Activated CD8-positive, alpha-beta memory T cell treated with anti-CD3 and anti-CD28 coated beads, Interleukin-2, amount 50 U/mL, for 24 hours (primary cell): ENCODE results near the gene PERM1.
"Not testable (repeated sequence)": the region's sequence is repeated elsewhere in the genome, so short reads cannot be mapped to it uniquely, and the experiment has no call there.

Source experiments
- DNase-seq: peaks from one replicate; pipeline ENCODE4 v3.0.0-alpha.2; 2020; ENCODE audit errors: extremely low read depth

Gene PERM1

GRCh38 chr1:1014799-1015681 lies 33.1 kb upstream of the PERM1 start:
- no peak for DNase-seq

DNA sequence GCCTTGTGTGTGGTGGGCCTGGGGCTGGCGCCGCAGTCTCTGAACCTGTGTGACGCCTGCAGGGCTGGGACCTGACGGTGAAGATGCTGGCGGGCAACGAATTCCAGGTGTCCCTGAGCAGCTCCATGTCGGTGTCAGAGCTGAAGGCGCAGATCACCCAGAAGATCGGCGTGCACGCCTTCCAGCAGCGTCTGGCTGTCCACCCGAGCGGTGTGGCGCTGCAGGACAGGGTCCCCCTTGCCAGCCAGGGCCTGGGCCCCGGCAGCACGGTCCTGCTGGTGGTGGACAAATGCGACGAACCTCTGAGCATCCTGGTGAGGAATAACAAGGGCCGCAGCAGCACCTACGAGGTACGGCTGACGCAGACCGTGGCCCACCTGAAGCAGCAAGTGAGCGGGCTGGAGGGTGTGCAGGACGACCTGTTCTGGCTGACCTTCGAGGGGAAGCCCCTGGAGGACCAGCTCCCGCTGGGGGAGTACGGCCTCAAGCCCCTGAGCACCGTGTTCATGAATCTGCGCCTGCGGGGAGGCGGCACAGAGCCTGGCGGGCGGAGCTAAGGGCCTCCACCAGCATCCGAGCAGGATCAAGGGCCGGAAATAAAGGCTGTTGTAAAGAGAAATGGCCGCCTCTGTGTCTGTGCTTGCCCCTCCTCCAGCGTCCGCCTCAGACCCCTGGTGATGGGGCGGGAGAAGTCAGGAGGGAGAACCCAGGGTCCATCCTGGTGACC lies 32.2 kb upstream of the PERM1 start:
- DNase-seq = no peak

DNA sequence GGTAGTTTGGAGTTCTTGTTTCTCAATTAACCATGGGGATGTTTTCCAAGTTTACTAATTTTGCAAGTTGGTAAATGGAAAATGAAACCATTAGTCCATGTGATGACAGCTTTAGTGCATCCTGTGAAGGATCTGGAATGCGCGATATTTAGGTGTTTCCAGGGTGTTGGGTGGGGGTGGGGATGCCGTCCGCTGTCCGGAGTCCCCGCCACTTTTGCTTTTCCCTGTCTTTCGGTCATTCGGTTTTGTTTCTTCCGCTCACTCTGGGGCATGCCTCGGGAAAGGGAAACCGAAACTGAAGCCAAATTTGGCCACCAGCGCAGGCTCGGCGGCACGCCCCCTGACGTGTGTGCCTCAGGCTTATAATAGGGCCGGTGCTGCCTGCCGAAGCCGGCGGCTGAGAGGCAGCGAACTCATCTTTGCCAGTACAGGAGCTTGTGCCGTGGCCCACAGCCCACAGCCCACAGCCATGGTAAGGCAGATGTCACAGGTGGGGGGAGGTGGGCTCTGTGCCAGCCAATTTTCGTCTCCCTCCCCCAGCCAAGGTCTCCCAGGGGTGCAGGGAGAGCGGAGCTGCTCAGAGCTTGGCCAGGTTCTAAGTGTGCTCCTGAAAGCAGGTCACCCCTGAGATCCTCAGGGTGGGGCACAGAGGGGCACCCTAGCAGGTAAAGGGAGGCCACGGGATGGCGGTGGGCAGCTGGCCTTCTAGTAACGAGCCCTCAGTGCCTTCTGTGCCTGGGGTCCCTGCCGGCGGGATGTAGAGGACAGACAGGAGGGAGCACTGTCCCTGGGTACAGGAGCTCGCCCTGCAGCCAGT lies 31.4 kb upstream of the PERM1 start, which contains the start of gene ISG15:
ISG15 (plus strand) TSS at position 393 of the 817 bp plus-strand sequence; CDS start at position 470, 77 bp downstream.
- peak; percentile 64 for DNase-seq

DNA sequence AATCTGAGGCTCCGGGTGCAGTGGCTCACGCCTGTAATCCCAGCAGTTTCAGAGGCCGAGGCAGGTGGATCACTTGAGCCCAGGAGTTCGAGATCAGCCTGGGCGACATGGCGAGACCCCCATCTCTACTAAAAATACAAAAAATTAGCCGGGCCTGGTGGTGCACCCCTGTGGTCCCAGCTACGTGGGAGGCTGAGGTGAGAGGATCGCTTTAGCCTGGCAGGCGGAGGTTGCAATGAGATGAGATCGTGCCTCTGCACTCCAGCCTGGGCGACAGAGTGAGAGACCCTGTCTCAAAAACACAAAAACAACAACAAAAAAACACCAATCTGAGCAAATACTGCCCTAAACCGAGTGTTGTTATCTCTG lies 30.8 kb upstream of the PERM1 start:
- DNase-seq = not testable (repeated sequence)

DNA sequence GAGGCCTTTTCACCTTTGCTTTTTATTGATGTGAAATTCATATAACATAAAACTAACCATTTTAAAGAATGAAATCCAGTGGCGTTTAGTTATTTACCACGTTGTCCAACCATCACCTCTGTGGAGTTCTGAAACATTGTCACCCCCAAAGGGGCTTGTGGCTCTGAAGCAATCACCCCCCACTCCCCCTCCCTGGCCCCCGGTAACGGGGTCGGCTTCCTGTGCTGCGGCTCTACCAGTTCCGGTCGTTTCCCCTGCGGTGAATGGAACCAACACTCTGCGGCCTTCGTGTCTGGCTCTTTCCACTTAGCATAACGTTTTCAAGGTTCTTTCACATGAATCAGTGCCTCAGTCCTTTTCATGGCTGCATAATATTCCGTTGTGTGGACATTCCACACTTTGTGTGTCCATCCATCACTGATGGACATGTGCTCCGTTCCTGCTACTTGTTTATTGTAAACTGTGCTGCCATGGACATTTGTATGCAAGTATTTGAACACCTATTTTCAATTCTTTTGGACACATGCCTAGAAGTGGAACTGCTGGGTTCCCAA lies 29.6 kb upstream of the PERM1 start:
- DNase-seq = no peak

DNA sequence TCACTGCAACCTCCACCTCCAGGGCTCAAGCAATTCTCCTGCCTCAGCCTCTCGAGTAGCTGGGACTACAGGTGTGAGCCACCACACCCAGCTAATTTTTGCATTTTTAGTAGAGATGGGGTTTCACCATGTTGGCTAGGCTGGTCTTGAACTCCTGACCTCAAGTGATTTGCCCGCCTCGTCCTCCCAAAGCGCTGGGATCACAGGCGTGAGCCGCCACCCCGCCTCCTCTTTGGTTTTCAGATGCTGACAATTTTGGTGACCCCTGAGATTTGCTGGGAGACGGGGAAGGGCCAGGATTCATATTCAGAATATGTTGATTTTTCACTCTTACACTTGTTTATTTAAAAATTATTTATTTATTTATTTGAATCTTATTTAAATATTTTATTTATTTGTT lies 28.2 kb upstream of the PERM1 start:
- not testable (repeated sequence) for DNase-seq

GRCh38 chr1:1006305-1007159 lies 24.6 kb upstream of the PERM1 start:
- no peak for DNase-seq

DNA sequence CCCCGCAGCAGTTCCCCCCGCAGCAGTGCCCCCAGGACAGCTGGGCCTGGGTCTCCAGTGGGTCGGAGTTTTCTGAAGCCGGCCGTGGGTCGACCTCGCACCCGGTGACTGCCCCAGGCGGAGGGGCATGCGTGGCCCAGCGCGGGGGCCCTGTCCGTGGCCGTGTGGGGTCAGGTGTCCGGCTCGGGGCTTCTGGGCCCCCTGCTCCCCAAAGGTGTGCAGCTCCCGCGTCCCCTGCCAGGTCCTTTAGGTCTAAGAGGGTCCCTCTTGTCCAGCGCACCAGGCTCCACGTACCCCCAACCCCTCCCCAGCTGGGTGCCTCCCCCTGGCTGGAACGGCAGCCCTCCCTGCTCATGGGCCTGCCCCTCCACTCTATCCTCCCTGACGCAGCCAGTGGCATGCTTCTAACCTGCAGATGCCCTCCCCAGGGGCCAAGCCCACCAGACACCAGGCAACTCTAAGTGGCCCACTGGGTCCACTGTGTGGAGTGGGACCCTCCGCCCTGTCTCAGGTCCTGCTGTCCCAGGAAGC lies 23.9 kb upstream of the PERM1 start:
- no peak for DNase-seq

DNA sequence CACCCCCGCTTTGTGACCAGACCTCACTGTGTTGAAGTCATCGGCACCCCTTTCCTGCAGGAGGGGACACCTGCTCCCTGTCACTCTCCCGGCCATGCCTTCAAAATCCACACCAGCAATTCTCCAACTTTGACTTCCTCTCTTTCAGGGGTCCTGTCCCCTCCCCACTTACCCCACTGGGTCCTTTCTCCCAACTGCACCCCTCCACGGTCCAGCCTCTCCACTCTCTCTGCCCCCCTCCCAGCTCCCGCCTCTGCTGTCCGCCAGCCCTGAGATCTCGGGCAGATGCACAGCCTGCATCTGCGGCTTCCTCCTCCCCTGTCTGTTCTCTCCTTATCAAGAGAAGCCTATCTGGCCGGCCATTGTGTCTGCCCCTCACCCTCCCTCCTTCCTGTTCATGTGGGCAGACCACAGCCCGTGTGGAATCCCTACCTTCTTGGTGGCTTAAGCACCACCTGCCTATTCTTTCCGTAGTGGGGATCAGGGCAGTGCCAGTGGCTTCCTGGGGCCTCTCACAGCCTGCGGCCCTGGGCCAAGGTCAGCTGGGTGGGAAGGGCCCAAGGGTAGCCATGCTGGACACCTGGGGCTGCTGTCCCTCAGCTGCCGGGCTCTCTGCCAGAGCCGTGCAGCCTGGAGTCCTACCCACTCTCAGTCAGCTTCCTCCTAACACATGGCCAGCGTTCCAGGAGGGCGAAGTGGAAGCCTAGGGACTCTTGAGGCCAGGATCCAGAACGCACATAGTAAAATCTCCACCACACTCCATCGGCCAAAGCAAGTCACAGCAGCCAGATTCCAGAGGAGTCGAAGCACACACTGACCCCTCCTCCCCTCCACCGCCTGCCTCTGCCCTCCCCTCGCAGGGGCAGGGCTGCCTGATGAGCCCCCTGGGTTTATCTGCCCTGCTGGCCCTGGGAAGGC lies 23.1 kb upstream of the PERM1 start:
- DNase-seq = no peak

- no peak for DNase-seq
Observed at GRCh38 chr1:1004420-1004779, 22.5 kb upstream of the PERM1 start.

DNA sequence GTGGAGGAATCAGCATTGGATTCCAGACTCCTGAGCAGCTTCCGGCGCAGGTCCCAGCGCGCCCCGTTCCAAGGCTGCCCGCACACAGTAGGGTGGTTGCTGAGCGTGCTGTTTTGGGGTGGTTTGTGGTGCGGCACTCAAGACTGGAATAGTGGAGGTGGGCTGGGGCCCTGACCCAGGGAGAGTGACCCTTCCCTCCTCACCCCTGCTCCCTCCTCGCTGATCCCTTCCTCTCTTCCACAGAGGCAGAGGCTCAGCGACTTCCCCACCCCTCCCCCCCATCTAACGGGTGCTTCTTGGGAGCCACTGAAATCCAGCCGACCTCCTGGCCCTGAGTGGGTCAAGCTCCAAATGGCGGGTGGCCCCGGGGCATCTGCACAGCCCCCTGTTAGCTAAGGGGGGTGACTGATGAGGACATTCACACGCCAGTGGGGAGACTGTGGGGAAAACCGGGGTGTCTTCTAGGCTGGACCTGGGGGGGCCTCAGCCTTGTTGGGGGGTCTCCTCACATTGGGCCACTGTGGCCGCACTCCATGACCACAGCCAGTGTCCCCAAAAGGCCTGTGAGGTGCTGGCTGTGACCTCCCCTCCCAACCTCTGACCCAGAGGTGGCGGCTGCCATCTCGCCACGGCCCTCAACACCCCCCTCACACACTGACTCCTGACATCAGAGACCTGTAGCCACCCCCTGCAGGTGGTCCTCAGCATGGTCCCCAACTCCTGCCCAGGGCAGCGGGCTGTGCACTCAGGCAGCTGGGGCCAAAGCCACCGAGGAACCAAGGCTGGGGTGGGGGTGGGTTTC lies 21.9 kb upstream of the PERM1 start:
- DNase-seq = no peak

- DNase-seq = no peak
Observed at GRCh38 chr1:1001057-1001783, 19.3 kb upstream of the PERM1 start.

DNA sequence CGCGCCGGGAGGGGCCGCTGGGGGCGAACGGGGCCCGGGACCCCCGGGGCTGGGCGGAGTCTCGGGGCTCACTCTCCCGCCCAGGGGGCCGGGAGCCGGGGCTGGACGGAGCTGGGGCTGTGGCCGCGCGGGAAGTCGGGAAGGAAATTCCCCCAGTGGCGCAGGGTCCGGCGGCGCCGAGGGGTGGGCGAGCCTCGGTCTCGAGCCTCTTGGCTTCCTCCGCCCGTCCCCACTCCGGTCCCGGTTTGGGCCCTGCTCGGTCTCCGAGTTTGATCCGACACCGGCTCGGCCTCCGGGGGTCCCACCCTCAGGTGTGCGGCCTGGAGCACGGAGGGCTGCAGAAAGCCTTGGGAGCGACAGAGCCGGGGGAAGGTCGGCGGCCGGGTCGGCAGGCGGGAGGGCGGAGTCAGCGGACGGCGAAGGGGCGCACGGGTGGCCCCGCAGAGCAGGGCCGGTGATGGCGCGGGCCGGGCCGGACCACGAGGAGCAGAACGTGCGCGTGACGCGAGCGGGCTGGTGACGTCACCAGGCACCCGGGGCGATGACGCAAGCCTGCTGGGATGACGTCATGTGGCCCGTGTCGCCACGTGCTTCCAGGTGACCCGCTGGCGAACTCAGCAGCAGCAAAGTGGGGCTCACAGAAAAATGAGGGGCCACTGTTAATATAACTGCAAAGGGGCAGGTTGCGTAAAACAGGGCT lies 18.6 kb upstream of the PERM1 start:
- peak; percentile 25 for DNase-seq

DNA sequence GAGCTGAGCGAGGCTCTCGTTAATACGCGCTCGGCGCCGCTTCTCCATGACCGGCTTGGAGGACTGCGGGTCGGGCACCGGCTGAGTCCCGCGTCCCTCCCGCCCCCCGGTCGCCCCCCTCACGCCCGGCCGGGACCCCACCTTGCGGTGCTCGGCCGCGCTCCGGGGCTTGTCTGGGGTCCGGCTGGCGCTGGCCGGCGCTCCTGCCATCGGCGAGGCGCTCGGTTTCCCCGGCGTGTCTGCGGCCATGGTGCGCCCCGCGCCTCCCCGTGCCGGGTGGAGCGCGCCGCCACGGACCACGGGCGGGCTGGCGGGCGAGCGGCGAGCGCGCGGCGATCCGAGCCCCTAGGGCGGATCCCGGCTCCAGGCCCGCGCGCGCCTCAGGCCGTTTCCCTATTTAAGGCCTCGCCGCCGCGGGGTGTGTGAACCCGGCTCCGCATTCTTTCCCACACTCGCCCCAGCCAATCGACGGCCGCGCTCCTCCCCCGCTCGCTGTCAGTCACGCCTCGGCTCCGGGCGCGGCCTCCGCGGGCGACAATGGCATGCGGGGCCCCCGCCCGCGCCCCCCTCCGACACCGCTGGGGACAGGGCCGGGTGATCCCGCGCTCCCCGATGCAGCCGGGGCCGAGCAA lies 17.9 kb upstream of the PERM1 start, which contains the start of gene HES4:
HES4 (minus strand) TSS at position 373 of the 632 bp plus-strand sequence; CDS start at position 249, 124 bp downstream.
- no peak for DNase-seq

DNA sequence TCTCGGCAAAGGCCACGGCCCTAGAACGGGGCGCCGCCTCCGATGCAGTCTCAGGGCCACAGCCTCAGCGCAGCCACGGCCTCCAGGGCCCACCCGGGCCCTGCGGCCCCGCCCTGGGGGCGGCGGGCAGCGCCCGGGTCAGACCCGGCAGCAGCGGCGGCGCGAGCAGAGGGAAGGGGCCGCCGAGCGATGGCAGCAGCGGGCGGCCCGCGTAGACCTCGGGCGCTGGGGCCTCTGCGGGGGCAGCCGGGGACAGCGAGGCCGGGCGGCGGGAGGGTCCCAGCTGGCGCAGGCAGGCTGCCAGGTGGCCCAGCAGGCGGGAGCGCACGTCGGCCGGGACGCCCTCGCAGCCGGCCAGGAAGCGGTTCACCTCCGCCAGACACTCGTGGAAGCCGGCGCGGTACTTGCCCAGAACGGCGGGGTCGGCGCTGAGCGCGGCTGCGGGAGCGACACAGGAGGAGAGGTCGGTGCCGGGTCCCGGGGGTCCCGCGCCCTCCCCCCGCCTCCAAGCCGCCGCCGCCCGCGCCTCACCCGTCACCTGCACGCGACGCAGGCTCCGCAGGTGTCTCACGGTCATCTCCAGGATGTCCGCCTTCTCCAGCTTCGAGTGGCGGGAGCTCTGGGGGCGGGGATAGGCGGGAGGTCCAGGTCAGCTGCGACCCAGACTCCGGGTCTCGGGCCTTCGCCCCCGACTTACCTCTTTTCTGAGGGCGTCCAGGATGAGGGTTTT lies 17.3 kb upstream of the PERM1 start:
- no peak for DNase-seq

GRCh38 chr1:998745-998994 lies 16.8 kb upstream of the PERM1 start:
- no peak for DNase-seq
